Esophagus squamous epithelium (tissue), 4 donors: ENCODE data around the gene ARF1.

Experiments used
- CTCF ChIP-seq, 6 experiments: fragments of 450-650 bp in 4 of 6; fragments of 200-600 bp in 2 of 6; sonication (generic) in 2 of 6; IDR thresholded peaks; one replicate each; pipeline ENCODE4 v1.5.1; 2016 to 2019; ENCODE audit warnings: antibody characterized with exemption in 6 of 6, mild to moderate bottlenecking in 4 of 6, moderate library complexity in 4 of 6
- POLR2A ChIP-seq, 4 donors: fragments of 450-650 bp; IDR thresholded peaks; one replicate each; pipeline ENCODE4 v1.6.1; 2017; ENCODE audit warnings: antibody characterized with exemption in 4 of 4, mild to moderate bottlenecking in 4 of 4, moderate library complexity in 3 of 4

GRCh38 chr1:228047183-228047466 is 35.4 kb upstream of the ARF1 start:
- TF ChIP-seq CTCF (IDR thresholded peaks at IDR 0.05), result no peak
- no peak for TF ChIP-seq POLR2A (IDR thresholded peaks at IDR 0.05)
